B cell (primary cell): ENCODE data around the gene GALNT7. TPM values are rescaled to one million over a fixed set of nuclear protein-coding genes. Genes with fewer than 3 reads are reported as not detected.

Experiments
- ATAC-seq: fragments of 200-7000 bp; cut with Tn5 transposase; one replicate; pipeline ENCODE4 v1.10.0; 2021; ENCODE audit warnings: low read depth, mild to moderate bottlenecking, moderate number of reproducible peaks, moderate library complexity
- CTCF ChIA-PET: fragments of 350-600 bp; sonication (Branson Sonifier 250); formaldehyde crosslinking; loops from one replicate; lab custom pipeline; 2021; ENCODE audit warnings: antibody characterized with exemption, inconsistent platforms; lab: Charles Lee
- POLR2A ChIA-PET: fragments of 350-600 bp; sonication (Branson Sonifier 250); formaldehyde crosslinking; loops from one replicate; lab custom pipeline; 2021; ENCODE audit warnings: antibody characterized with exemption; lab: Charles Lee
- DNase-seq: peaks from one replicate; pipeline ENCODE4 v3.0.0; 2013
- H2AFZ ChIP-seq: 2 replicates; pipeline ENCODE4 v1.6.1; 2012; ENCODE audit warnings: mild to moderate bottlenecking, low read depth, low read length; ENCODE audit not compliant: insufficient read depth, poor library complexity, severe bottlenecking
- H3K27ac ChIP-seq, 2 donors: 1 replicate in 1 of 2; 2 replicates in 1 of 2; pipeline ENCODE4 v1.5.1; 2012 to 2013; ENCODE audit warnings: low read length in 2 of 2, mild to moderate bottlenecking in 2 of 2, moderate library complexity in 1 of 2
- H3K27me3 ChIP-seq, 4 experiments: fragments of 200-600 bp in 1 of 4; sonication (generic) in 1 of 4; replicated peaks in 1 of 4; 1 replicate in 2 of 4; 2 replicates in 2 of 4; pipeline versions ENCODE4 v1.6.1 to v1.7.0; 2013 to 2016; ENCODE audit warnings: low read length in 3 of 4, mild to moderate bottlenecking in 2 of 4, mixed read lengths in 1 of 4, moderate library complexity in 1 of 4; ENCODE audit not compliant: insufficient read depth in 4 of 4, control insufficient read depth in 3 of 4; ENCODE audit errors: control extremely low read depth in 1 of 4
- H3K36me3 ChIP-seq, 2 experiments: replicated peaks in 1 of 2; 1 replicate in 1 of 2; 2 replicates in 1 of 2; pipeline versions ENCODE4 v1.6.1 to v1.7.1; 2013; ENCODE audit warnings: low read length in 1 of 2; ENCODE audit not compliant: insufficient read depth in 2 of 2, control insufficient read depth in 1 of 2; ENCODE audit errors: control extremely low read depth in 1 of 2, extremely low read depth in 1 of 2
- H3K4me1 ChIP-seq, 2 donors: fragments of 200-600 bp in 1 of 2; sonication (generic) in 1 of 2; 1 replicate in 1 of 2; 2 replicates in 1 of 2; pipeline versions ENCODE4 v1.5.1 to v1.6.1; 2013 to 2017; ENCODE audit warnings: low read length in 2 of 2; ENCODE audit not compliant: control insufficient read depth in 2 of 2, insufficient read depth in 2 of 2
- H3K4me2 ChIP-seq: replicated peaks from 2 replicates; pipeline ENCODE3; 2012; ENCODE audit warnings: mild to moderate bottlenecking, low read depth, low read length; ENCODE audit not compliant: poor library complexity, severe bottlenecking
- H3K4me3 ChIP-seq, 5 experiments: fragments of 200-600 bp in 1 of 5; sonication (generic) in 1 of 5; 1 replicate in 3 of 5; 2 replicates in 2 of 5; pipeline versions ENCODE4 v1.5.1 to v1.7.0; 2011 to 2016; ENCODE audit warnings: low read length in 4 of 5, mild to moderate bottlenecking in 4 of 5, low read depth in 2 of 5, control low read depth in 1 of 5, moderate library complexity in 1 of 5; ENCODE audit not compliant: insufficient read depth in 1 of 5; ENCODE audit errors: control extremely low read depth in 1 of 5, extremely low read depth in 1 of 5
- H3K79me2 ChIP-seq: fragments of 200-600 bp; sonication (generic); one replicate; pipeline ENCODE4 v1.6.0; 2016; ENCODE audit warnings: low read length; ENCODE audit not compliant: control insufficient read depth, insufficient read depth
- H3K9ac ChIP-seq: fragments of 200-600 bp; sonication (generic); 2 replicates; pipeline ENCODE4 v1.6.1; 2017; ENCODE audit warnings: mild to moderate bottlenecking, low read length, moderate library complexity
- H3K9me3 ChIP-seq, 3 donors: one replicate each; pipeline versions ENCODE4 v1.6.1 to v1.7.1; 2013; ENCODE audit warnings: low read length in 2 of 3; ENCODE audit not compliant: control insufficient read depth in 2 of 3, insufficient read depth in 1 of 3; ENCODE audit errors: control extremely low read depth in 1 of 3
- H4K20me1 ChIP-seq: 2 replicates; pipeline ENCODE4 v1.6.0; 2012; ENCODE audit warnings: mild to moderate bottlenecking, low read length; ENCODE audit not compliant: insufficient read depth, control insufficient read depth, poor library complexity, severe bottlenecking
- H3K27ac Mint-ChIP-seq: one replicate; pipeline ENCODE4 v1.8.0; 2021; ENCODE audit warnings: mixed read lengths
- H3K27me3 Mint-ChIP-seq: one replicate; pipeline ENCODE4 v1.8.0; 2021; ENCODE audit warnings: mixed read lengths
- H3K4me1 Mint-ChIP-seq: one replicate; pipeline ENCODE4 v1.8.0; 2021; ENCODE audit warnings: mixed read lengths
- H3K4me3 Mint-ChIP-seq: one replicate; pipeline ENCODE4 v1.8.0; 2021; ENCODE audit warnings: mixed read lengths
- H3K9me3 Mint-ChIP-seq: one replicate; pipeline ENCODE4 v1.8.0; 2022; ENCODE audit warnings: mixed read lengths; ENCODE audit not compliant: insufficient read depth
- EZH2 ChIP-seq: IDR thresholded peaks from 2 replicates; pipeline ENCODE4 v1.6.1; 2012; ENCODE audit warnings: borderline replicate concordance, low read depth, mild to moderate bottlenecking, moderate library complexity, low read length; ENCODE audit not compliant: insufficient read depth, poor library complexity, severe bottlenecking
- WGBS: methylation state at CpG from one replicate; pipeline ENCODE4 v1.1.5; 2013; ENCODE audit warnings: missing lambda C conversion rate; ENCODE audit not compliant: insufficient coverage; 5-methylcytosine and 5-hydroxymethylcytosine counted together
- intact Hi-C: fragments of 100-400 bp; cut with micrococcal nuclease; formaldehyde crosslinking; loops from one replicate; pipeline ENCODE4 v1.10.0; 2022
- polyA plus RNA-seq: library from polyadenylated mRNA; depleted of rRNA; stranded (reverse); fragments of >200 nt; gene quantifications from 2 replicates; pipeline ENCODE4 v1.2.3, GENCODE V29; 2012
- total RNA-seq, 2 donors: library from RNA; stranded (reverse); fragments of 120-200 nt in 1 of 2; gene quantifications; 1 replicate in 1 of 2; 2 replicates in 1 of 2; pipeline versions ENCODE4 v1.2.3 to v1.2.4, GENCODE V29; 2013 to 2022
- TF ChIP-seq, protein P1 (sequence below): fragments of 200-600 bp; IDR thresholded peaks from one replicate; pipeline ENCODE4 v1.8.0; 2022; ENCODE audit warnings: antibody characterized with exemption, mild to moderate bottlenecking

Gene GALNT7
- total and polyA plus RNA-seq, 2 donors (not counting 1 experiment from before 2014, with no cell fraction given), result 5.8 to 23.7 TPM

DNA sequence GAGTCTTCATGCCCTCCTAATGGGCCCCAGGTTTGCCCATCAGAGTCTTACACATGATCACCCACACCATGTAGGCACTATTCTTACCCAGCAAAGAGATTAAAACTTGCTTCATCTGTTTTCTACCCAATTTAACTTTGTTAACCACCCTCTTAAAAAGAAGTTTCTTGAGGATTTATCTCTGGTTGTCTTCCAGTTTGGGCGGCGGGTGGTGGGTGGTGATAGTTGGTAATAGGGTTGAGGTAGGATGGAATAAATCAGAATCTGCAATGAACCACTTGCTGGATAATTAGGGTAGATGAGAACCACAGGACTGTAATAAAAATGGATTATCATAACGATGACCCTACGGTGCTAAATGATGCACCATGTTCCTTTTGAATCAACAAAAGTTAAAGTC, 30.9 kb downstream of the GALNT7 start:
- Mint-ChIP-seq H3K4me3 (no peak overlapping the region), H3K27me3 (no peaks in the 10 kb centered on the region), H3K4me1 (peaks cover 16% of the 10 kb centered on the region), H3K9me3 (peaks cover 14% of the 10 kb centered on the region), H3K27ac (no peak overlapping the region)
- no peaks in the 10 kb centered on the region for H4K20me1 ChIP-seq
- H3K4me2 ChIP-seq, result no peak overlapping the region
- intact Hi-C loops, result loop anchor here (10.0 kb wide), 1 partner anchor 55 kb away; no protein-coding TSS in a partner anchor
- ChIA-PET POLR2A (no interaction called here), CTCF (no interaction called here)
- 50% methylated on average over 2 of the region's 4 CpGs for WGBS
- no peaks in the 10 kb centered on the region for H3K36me3 ChIP-seq
- TF ChIP-seq, protein P1, sequence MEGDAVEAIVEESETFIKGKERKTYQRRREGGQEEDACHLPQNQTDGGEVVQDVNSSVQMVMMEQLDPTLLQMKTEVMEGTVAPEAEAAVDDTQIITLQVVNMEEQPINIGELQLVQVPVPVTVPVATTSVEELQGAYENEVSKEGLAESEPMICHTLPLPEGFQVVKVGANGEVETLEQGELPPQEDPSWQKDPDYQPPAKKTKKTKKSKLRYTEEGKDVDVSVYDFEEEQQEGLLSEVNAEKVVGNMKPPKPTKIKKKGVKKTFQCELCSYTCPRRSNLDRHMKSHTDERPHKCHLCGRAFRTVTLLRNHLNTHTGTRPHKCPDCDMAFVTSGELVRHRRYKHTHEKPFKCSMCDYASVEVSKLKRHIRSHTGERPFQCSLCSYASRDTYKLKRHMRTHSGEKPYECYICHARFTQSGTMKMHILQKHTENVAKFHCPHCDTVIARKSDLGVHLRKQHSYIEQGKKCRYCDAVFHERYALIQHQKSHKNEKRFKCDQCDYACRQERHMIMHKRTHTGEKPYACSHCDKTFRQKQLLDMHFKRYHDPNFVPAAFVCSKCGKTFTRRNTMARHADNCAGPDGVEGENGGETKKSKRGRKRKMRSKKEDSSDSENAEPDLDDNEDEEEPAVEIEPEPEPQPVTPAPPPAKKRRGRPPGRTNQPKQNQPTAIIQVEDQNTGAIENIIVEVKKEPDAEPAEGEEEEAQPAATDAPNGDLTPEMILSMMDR, result no peak
- TF ChIP-seq EZH2, result no peak
- peaks cover 70% of the 10 kb centered on the region for H3K79me2 ChIP-seq
- H3K4me3 ChIP-seq, result no peak overlapping the region
- ATAC-seq, result no peak
- H3K9ac ChIP-seq, result no peak overlapping the region
- no peak for DNase-seq
- H3K9me3 ChIP-seq, result peaks cover 1 to 9% (median 6%) of the 10 kb centered on the region in 3 donors
- H3K27ac ChIP-seq, result no peak overlapping the region
- H2AFZ ChIP-seq, result no peak overlapping the region
- H3K27me3 ChIP-seq, result no peaks in the 10 kb centered on the region
- peaks cover 9 to 11% of the 10 kb centered on the region in 2 donors for H3K4me1 ChIP-seq

DNA sequence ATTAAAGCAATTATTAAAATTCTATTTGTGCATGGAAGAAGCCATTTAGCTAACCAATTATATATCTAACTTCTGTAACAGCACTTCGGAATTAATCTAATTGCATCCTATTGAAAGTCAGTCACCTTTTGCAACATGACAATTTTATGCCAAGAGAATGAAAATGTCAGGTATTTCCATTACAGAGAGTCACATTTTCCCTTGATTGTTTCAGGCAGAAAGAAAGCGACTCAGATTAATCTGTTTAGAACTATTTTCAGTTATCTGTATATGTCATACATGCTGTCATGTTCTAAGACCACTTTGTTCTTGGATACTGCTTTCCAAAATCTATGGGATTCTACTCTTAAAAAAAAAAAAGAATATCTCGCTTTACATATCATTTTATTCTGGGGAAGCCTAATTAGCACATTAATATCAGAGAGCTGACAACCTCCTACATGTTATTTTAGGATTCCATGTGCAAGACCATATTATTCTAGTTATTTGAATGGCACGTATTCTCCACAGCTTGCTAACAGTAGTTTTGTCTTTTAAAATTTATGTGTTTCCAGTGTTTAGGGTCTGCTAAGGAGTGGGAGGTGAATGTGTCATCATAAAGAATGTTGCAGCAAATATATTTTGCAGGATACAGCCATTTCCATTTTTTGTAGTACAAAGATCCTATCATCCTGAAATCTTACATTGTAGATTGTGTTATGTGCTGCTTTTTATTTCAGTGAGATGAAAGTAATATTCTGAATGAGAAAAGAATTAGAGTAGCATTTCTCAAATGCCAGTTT, 31.7 kb downstream of the GALNT7 start:
- H3K9ac ChIP-seq, result no peak overlapping the region
- ATAC-seq (no peak), DNase-seq (no peak)
- H3K4me1 Mint-ChIP-seq, result peaks cover 9% of the 10 kb centered on the region
- POLR2A ChIA-PET, result no interaction called here
- no peak overlapping the region for H3K4me3 Mint-ChIP-seq
- no peak overlapping the region for H2AFZ ChIP-seq
- TF ChIP-seq, protein P1, result no peak
- TF ChIP-seq EZH2, result no peak
- CTCF ChIA-PET, result no interaction called here
- H3K9me3 ChIP-seq, result peaks cover 1 to 12% (median 9%) of the 10 kb centered on the region in 3 donors
- no peaks in the 10 kb centered on the region for H3K27me3 ChIP-seq
- no peak overlapping the region for H3K27ac Mint-ChIP-seq
- no peak overlapping the region for H3K27ac ChIP-seq
- H3K9me3 Mint-ChIP-seq, result peaks cover 14% of the 10 kb centered on the region
- no CpG with 5 or more reads among the region's 4 CpGs for WGBS
- peaks cover 0 to 6% of the 10 kb centered on the region in 2 experiments for H3K36me3 ChIP-seq
- H3K79me2 ChIP-seq, result peaks cover 74% of the 10 kb centered on the region
- no peaks in the 10 kb centered on the region for H3K27me3 Mint-ChIP-seq
- no peak overlapping the region for H3K4me3 ChIP-seq
- H3K4me1 ChIP-seq, result peaks cover 3% of the 10 kb centered on the region in 2 donors
- H3K4me2 ChIP-seq, result no peak overlapping the region
- intact Hi-C loops, result no loop called here
- peaks cover 7% of the 10 kb centered on the region for H4K20me1 ChIP-seq
